ENCODE results near the gene USF2.
A peak's percentile ranks its signal among the peaks of the same experiment; 100 is the strongest.

GRCh38 chr19:35278578-35279284 is 10.0 kb downstream of the USF2 start:
- TF ChIP-seq POLR2AphosphoS5 (IDR thresholded peaks at IDR 0.05) (peak in 2 of 3 donors; percentile 22 to 64), POLR2A (IDR thresholded peaks at IDR 0.05) (no peak)
